ENCODE results near the gene MSMP.
A peak's percentile ranks its signal among the peaks of the same experiment; 100 is the strongest.

MSMP gene

GRCh38 chr9:35741740-35742139, 12.3 kb downstream of the MSMP start:
- no peak for DNase-seq

GRCh38 chr9:35740243-35740642, 13.8 kb downstream of the MSMP start:
- DNase-seq: no peak

- DNase-seq: no peak
Observed at GRCh38 chr9:35738924-35739323, 15.2 kb downstream of the MSMP start.

- no peak for DNase-seq
Observed at GRCh38 chr9:35738186-35738585, 15.9 kb downstream of the MSMP start.

- DNase-seq: no peak
Observed at GRCh38 chr9:35737143-35737542, 16.9 kb downstream of the MSMP start.

- DNase-seq: peak; percentile 54 to 64
Observed at GRCh38 chr9:35736201-35736633, 17.9 kb downstream of the MSMP start.

- no peak for DNase-seq
Observed at GRCh38 chr9:35734096-35734495, 20.0 kb downstream of the MSMP start.

GRCh38 chr9:35732800-35733541, 21.1 kb downstream of the MSMP start:
- peak in 1 of 2 experiments; percentile 25 for DNase-seq

- DNase-seq: peak; percentile 96 to 98
Observed at GRCh38 chr9:35732185-35732799, 21.8 kb downstream of the MSMP start, which contains the start of the genes CREB3 and TLN1. TSS of gene CREB3 (plus strand) at chr9:35732666. CDS start at chr9:35732773, 107 bp downstream. TSS of gene TLN1 (minus strand) at chr9:35732195. CDS start at chr9:35725694, 6,501 bp downstream.

- no peak for DNase-seq
Observed at GRCh38 chr9:35731415-35732184, 22.5 kb downstream of the MSMP start.

- no peak for DNase-seq
Observed at GRCh38 chr9:35730486-35730854, 23.6 kb downstream of the MSMP start.

- peak; percentile 39 to 48 for DNase-seq
Observed at GRCh38 chr9:35729700-35730485, 24.2 kb downstream of the MSMP start.

GRCh38 chr9:35729101-35729500, 25.0 kb downstream of the MSMP start:
- no peak for DNase-seq

GRCh38 chr9:35728041-35728971, 25.8 kb downstream of the MSMP start:
- no peak for DNase-seq

GRCh38 chr9:35727676-35728040, 26.4 kb downstream of the MSMP start:
- DNase-seq: no peak

GRCh38 chr9:35726931-35727330, 27.1 kb downstream of the MSMP start:
- no peak for DNase-seq

GRCh38 chr9:35725362-35725761, 28.7 kb downstream of the MSMP start:
- no peak for DNase-seq

- no peak for DNase-seq
Observed at GRCh38 chr9:35723908-35724307, 30.2 kb downstream of the MSMP start.

- DNase-seq: no peak
Observed at GRCh38 chr9:35723426-35723825, 30.6 kb downstream of the MSMP start.

GRCh38 chr9:35719546-35719945, 34.5 kb downstream of the MSMP start:
- DNase-seq: no peak

- DNase-seq: no peak
Observed at GRCh38 chr9:35718721-35719511, 35.2 kb downstream of the MSMP start.

Measured in NCI-H446 (cell line).